ENCODE results near the gene INTS14.

Gene INTS14

GRCh38 chr15:65584241-65584640, 26.7 kb downstream of the INTS14 start:
- Histone ChIP-seq H4K20me1 (ENCODE audit: insufficient read depth, low read length) (no peaks in the 10 kb centered on the region), H3K9me2 (replicated peaks; ENCODE audit: insufficient read depth, low read length) (no peaks in the 10 kb centered on the region), H3K4me3 (ENCODE audit: low read length) (no peak overlapping the region), H3K36me3 (replicated peaks; ENCODE audit: insufficient read depth, low read length) (no peaks in the 10 kb centered on the region), H3K4me2 (ENCODE audit: low read depth, low read length) (peak overlapping the region; percentile 25; the same call in 1 of the 2 replicates), H2AFZ (ENCODE audit: low read length) (no peak overlapping the region), H3K27ac (ENCODE audit: low read length) (peak overlapping the region; percentile 42; the same call in 1 of the 2 replicates), H3K9me3 (replicated peaks; ENCODE audit: insufficient read depth, low read length) (no peaks in the 10 kb centered on the region), H3K27me3 (replicated peaks; ENCODE audit: insufficient read depth, low read length) (no peaks in the 10 kb centered on the region), H3K9ac (ENCODE audit: low read length) (no peak overlapping the region), H3F3A (ENCODE audit: insufficient read depth, low read length) (no peaks in the 10 kb centered on the region), H3K79me2 (ENCODE audit: low read length) (no peaks in the 10 kb centered on the region), H3K4me1 (ENCODE audit: low read length) (peaks cover 16% of the 10 kb centered on the region)
- no peak for DNase-seq
- TF ChIP-seq EZH2phosphoT487 (IDR thresholded peaks at IDR 0.05; ENCODE audit: low read length) = no peak
- TF ChIP-seq EZH2 (optimal IDR thresholded peaks at IDR 0.05; ENCODE audit: low read depth, low read length) = no peak
- no peak for TF ChIP-seq CTCF (IDR thresholded peaks at IDR 0.05; ENCODE audit: low read length)

GRCh38 chr15:65583701-65584100, 27.2 kb downstream of the INTS14 start:
- H3K9ac ChIP-seq (ENCODE audit: low read length) = no peak overlapping the region
- no peaks in the 10 kb centered on the region for H3K9me2 ChIP-seq (replicated peaks; ENCODE audit: insufficient read depth, low read length)
- H3K9me3 ChIP-seq (replicated peaks; ENCODE audit: insufficient read depth, low read length) = no peaks in the 10 kb centered on the region
- peak overlapping the region; percentile 42; the same call in 1 of the 2 replicates for H3K27ac ChIP-seq (ENCODE audit: low read length)
- H3K4me1 ChIP-seq (ENCODE audit: low read length) = peaks cover 16% of the 10 kb centered on the region
- H2AFZ ChIP-seq (ENCODE audit: low read length) = no peak overlapping the region
- no peaks in the 10 kb centered on the region for H3F3A ChIP-seq (ENCODE audit: insufficient read depth, low read length)
- H3K4me3 ChIP-seq (ENCODE audit: low read length) = no peak overlapping the region
- TF ChIP-seq CTCF (IDR thresholded peaks at IDR 0.05; ENCODE audit: low read length) (no peak), EZH2phosphoT487 (IDR thresholded peaks at IDR 0.05; ENCODE audit: low read length) (no peak), EZH2 (optimal IDR thresholded peaks at IDR 0.05; ENCODE audit: low read depth, low read length) (no peak)
- H3K4me2 ChIP-seq (ENCODE audit: low read depth, low read length) = peak overlapping the region; percentile 25; the same call in 1 of the 2 replicates
- H3K27me3 ChIP-seq (replicated peaks; ENCODE audit: insufficient read depth, low read length) = no peaks in the 10 kb centered on the region
- no peaks in the 10 kb centered on the region for H3K36me3 ChIP-seq (replicated peaks; ENCODE audit: insufficient read depth, low read length)
- H3K79me2 ChIP-seq (ENCODE audit: low read length) = no peaks in the 10 kb centered on the region
- H4K20me1 ChIP-seq (ENCODE audit: insufficient read depth, low read length) = no peaks in the 10 kb centered on the region
- peak; percentile 83 for DNase-seq

GRCh38 chr15:65580287-65580686, 30.6 kb downstream of the INTS14 start:
- no peak for DNase-seq
- no peak overlapping the region for H3K4me2 ChIP-seq (ENCODE audit: low read depth, low read length)
- no peak overlapping the region for H3K27ac ChIP-seq (ENCODE audit: low read length)
- H3K9ac ChIP-seq (ENCODE audit: low read length) = no peak overlapping the region
- H3K4me1 ChIP-seq (ENCODE audit: low read length) = peaks cover 16% of the 10 kb centered on the region
- no peaks in the 10 kb centered on the region for H3K9me2 ChIP-seq (replicated peaks; ENCODE audit: insufficient read depth, low read length)
- no peaks in the 10 kb centered on the region for H4K20me1 ChIP-seq (ENCODE audit: insufficient read depth, low read length)
- H3K4me3 ChIP-seq (ENCODE audit: low read length) = no peak overlapping the region
- no peaks in the 10 kb centered on the region for H3K27me3 ChIP-seq (replicated peaks; ENCODE audit: insufficient read depth, low read length)
- H3K36me3 ChIP-seq (replicated peaks; ENCODE audit: insufficient read depth, low read length) = no peaks in the 10 kb centered on the region; the same call in 1 of the 2 replicates
- TF ChIP-seq CTCF (IDR thresholded peaks at IDR 0.05; ENCODE audit: low read length) (no peak), EZH2 (optimal IDR thresholded peaks at IDR 0.05; ENCODE audit: low read depth, low read length) (no peak), EZH2phosphoT487 (IDR thresholded peaks at IDR 0.05; ENCODE audit: low read length) (no peak)
- H3K79me2 ChIP-seq (ENCODE audit: low read length) = no peaks in the 10 kb centered on the region
- H3F3A ChIP-seq (ENCODE audit: insufficient read depth, low read length) = no peaks in the 10 kb centered on the region
- no peak overlapping the region for H2AFZ ChIP-seq (ENCODE audit: low read length)
- no peaks in the 10 kb centered on the region for H3K9me3 ChIP-seq (replicated peaks; ENCODE audit: insufficient read depth, low read length)
